NCI-H187 treated with DMSO at 0.1 percent for 48 hours (cell line): ENCODE data around the gene SPEG.

Experiments
- DNase-seq: peaks from one replicate; lab custom pipeline; 2025; lab: John Stamatoyannopoulos, UW

Gene SPEG

GRCh38 chr2:219461669-219462068 is 27.0 kb downstream of the SPEG start:
- DNase-seq: no peak

GRCh38 chr2:219462349-219462748 is 27.7 kb downstream of the SPEG start:
- DNase-seq: no peak

DNA sequence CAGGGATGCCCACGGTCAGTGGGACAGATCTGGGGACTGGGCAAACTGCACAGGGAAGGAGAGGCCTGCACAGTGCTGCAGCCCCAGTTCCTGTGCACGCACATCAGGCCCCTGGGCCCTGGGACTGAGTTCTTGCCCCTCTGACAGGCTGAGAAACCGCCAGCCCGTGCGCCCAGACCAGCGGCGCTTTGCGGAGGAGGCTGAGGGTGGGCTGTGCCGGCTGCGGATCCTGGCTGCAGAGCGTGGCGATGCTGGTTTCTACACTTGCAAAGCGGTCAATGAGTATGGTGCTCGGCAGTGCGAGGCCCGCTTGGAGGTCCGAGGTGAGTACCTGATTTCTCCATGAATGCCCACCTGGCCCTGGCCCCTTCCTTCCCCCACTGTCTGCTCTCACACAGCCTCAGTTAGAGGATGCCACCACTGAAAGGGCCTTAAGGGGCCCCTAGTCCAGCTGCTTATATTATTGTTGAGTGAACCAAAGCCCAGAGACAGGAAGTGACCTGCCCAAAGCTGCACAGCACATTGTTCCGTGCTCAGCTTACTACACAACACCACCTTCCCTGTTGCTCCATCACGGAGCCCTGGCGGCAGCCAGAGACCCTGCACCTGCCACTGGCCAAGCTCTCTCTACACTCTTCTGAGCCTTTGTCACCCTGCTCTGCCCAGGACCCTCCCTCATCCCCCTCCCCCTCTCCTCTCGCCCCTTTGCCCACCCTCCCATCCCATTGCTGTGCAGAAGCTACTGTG is 29.8 kb downstream of the SPEG start:
- no peak for DNase-seq

- no peak for DNase-seq
Observed at GRCh38 chr2:219465659-219466561, 31.3 kb downstream of the SPEG start.

DNA sequence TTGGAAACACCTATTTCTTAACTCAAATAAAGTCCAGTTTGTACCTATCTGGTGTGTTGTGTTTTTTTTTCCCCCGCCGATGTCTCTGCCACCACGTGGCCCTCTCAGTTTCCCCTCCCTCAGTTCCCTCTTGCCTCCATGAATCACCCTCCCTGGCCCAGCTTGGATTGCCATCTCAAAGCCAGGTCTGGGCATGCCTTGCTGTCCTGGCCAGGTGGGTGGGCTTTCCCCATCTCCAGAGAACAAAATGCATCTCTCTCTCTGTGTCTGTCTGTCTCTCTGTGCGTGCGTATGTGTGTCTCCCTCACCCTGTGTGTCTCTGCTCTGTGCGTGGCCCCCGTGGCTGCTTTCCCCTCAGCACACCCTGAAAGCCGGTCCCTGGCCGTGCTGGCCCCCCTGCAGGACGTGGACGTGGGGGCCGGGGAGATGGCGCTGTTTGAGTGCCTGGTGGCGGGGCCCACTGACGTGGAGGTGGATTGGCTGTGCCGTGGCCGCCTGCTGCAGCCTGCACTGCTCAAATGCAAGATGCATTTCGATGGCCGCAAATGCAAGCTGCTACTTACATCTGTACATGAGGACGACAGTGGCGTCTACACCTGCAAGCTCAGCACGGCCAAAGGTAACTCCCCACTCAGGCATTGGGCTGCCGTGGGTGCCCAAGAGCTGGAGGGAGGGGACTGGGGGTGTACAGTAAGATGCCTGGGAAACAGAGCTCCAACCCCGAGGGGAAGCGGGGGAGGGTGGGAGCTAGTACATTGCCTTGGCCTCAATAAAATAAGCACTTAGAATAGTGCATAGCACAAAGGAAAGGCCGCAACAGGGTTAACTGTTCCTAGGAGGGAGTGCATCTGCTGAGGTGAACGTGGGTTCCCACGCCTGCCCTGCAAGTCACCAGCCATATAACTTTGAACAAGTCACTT is 32.4 kb downstream of the SPEG start:
- no peak for DNase-seq

- no peak for DNase-seq
Observed at GRCh38 chr2:219467736-219468075, 33.1 kb downstream of the SPEG start.

- no peak for DNase-seq
Observed at GRCh38 chr2:219468410-219469185, 34.0 kb downstream of the SPEG start.

DNA sequence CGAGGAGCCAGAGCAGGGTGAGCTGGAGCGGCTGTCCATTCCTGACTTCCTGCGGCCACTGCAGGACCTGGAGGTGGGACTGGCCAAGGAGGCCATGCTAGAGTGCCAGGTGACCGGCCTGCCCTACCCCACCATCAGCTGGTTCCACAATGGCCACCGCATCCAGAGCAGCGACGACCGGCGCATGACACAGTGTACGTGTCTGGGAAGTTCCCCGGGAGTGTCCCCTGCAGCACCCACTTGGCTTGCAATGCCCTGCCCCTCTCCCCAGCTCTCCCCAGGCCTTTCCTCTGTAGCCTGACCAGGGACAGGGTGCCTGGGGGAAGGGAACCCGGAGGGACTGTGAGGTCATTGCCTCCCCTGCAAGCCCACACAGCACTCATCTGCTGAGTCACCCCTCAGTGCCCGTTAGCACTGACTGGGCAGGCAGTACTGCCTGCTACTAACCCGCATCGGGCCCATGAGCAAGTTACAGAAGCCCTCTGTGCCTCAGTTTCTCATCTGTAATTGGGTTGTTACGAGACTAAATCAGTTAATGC is 34.6 kb downstream of the SPEG start:
- DNase-seq: no peak

- DNase-seq: no peak
Observed at GRCh38 chr2:219470429-219470828, 35.8 kb downstream of the SPEG start.

- DNase-seq: no peak
Observed at GRCh38 chr2:219471476-219472371, 37.1 kb downstream of the SPEG start.

- no peak for DNase-seq
Observed at GRCh38 chr2:219472629-219473187, 38.1 kb downstream of the SPEG start.

GRCh38 chr2:219473511-219473910 is 38.9 kb downstream of the SPEG start:
- DNase-seq: no peak

- DNase-seq: no peak
Observed at GRCh38 chr2:219474285-219475060, 39.8 kb downstream of the SPEG start.

GRCh38 chr2:219475278-219475677 is 40.6 kb downstream of the SPEG start:
- no peak for DNase-seq

GRCh38 chr2:219475697-219476651 is 41.3 kb downstream of the SPEG start:
- no peak for DNase-seq

- DNase-seq: no peak
Observed at GRCh38 chr2:219476652-219477151, 42.1 kb downstream of the SPEG start.

GRCh38 chr2:219477179-219477578 is 42.5 kb downstream of the SPEG start:
- no peak for DNase-seq

GRCh38 chr2:219477815-219478214 is 43.2 kb downstream of the SPEG start:
- DNase-seq: no peak
